OCI-LY3 (cell line): Measurements from ENCODE around the gene UBE2E2.

Experiments used
- H2AFZ ChIP-seq: fragments of 200-600, 300-600 bp; shearing (Covaris generic); 2 replicates; pipeline ENCODE4 v1.6.0; 2014; ENCODE audit warnings: antibody characterized with exemption, low read depth, low read length
- H3K27ac ChIP-seq: fragments of 200-600, 300-600 bp; sonication (generic); 2 replicates; pipeline ENCODE4 v1.5.1; 2014; ENCODE audit warnings: mild to moderate bottlenecking, low read length, moderate library complexity, mixed read lengths
- H3K27me3 ChIP-seq: fragments of 200-600, 300-600 bp; sonication (generic); 2 replicates; pipeline ENCODE4 v1.6.1; 2014; ENCODE audit warnings: low read depth, low read length, mixed read lengths
- H3K36me3 ChIP-seq: fragments of 200-600, 300-600 bp; sonication (generic); replicated peaks from 2 replicates; pipeline ENCODE3; 2014; ENCODE audit warnings: low read depth, low read length, mixed read lengths
- H3K4me1 ChIP-seq: fragments of 300-600, 200-600 bp; sonication (generic); 2 replicates; pipeline ENCODE4 v1.6.1; 2014; ENCODE audit warnings: low read length, mixed read lengths
- H3K4me2 ChIP-seq: fragments of 200-600, 300-600 bp; sonication (generic); 2 replicates; pipeline ENCODE4 v1.6.1; 2014; ENCODE audit warnings: low read length, mixed read lengths
- H3K4me3 ChIP-seq: fragments of 300-600, 200-600 bp; sonication (generic); 2 replicates; pipeline ENCODE4 v1.5.1; 2014; ENCODE audit warnings: antibody characterized with exemption, mild to moderate bottlenecking, low read length, moderate library complexity
- H3K79me2 ChIP-seq: fragments of 300-600, 200-600 bp; shearing (Covaris generic); 2 replicates; pipeline ENCODE4 v1.6.1; 2014; ENCODE audit warnings: mild to moderate bottlenecking, low read length, mixed read lengths
- H3K9ac ChIP-seq: fragments of 300-600, 200-600 bp; shearing (Covaris generic); 2 replicates; pipeline ENCODE4 v1.6.0; 2014; ENCODE audit warnings: mild to moderate bottlenecking, low read length, moderate library complexity
- H3K9me3 ChIP-seq: fragments of 200-600, 300-600 bp; shearing (Covaris generic); 2 replicates; pipeline ENCODE4 v1.6.1; 2014; ENCODE audit warnings: low read length, mixed read lengths; ENCODE audit not compliant: insufficient read depth
- H4K20me1 ChIP-seq: fragments of 200-600, 300-600 bp; sonication (generic); 2 replicates; pipeline ENCODE4 v1.6.1; 2016; ENCODE audit warnings: low read length, mixed read lengths; ENCODE audit not compliant: insufficient read depth
- EZH2phosphoT487 ChIP-seq: fragments of 200-600 bp; shearing (Covaris generic); IDR thresholded peaks from 2 replicates; pipeline ENCODE4 v1.6.1; 2018; ENCODE audit warnings: antibody characterized with exemption, mixed run types, low read depth
- TF ChIP-seq, protein P1 (sequence below): fragments of 200-600, 300-600 bp; sonication (generic); IDR thresholded peaks from 2 replicates; pipeline ENCODE4 v1.5.1; 2014; ENCODE audit warnings: antibody characterized with exemption, low read length, low read depth

The UBE2E2 gene

DNA sequence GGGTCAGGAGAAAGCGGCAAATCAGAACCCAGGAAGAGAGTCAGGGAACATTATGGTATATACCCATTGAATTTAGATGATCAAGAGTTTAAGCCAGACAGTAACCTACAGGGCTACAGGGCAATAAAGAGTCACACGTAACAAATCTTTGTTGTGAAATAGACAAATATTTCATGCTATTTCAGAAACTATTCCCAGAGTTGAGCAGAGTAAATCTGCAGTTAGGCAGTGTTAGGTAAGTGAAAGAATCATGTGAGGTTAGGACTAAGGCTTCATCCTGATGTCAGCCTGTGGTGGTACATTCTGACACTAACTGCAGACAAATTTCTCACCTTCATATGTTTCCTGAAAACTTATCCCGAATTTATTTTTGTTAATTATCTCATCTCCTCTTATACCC lies 153.0 kb downstream of the UBE2E2 start:
- Histone ChIP-seq H3K9me3 (no peaks in the 10 kb centered on the region), H3K9ac (no peak overlapping the region), H2AFZ (no peak overlapping the region), H3K36me3 (no peaks in the 10 kb centered on the region), H4K20me1 (0 out of 2 replicates have a peak, but pooled peaks cover 11% of the 10 kb centered on the region), H3K4me1 (peaks cover 4% of the 10 kb centered on the region; the same call in 1 of the 2 replicates), H3K4me3 (no peak overlapping the region), H3K79me2 (peaks cover 5% of the 10 kb centered on the region; the same call in 1 of the 2 replicates), H3K27me3 (no peaks in the 10 kb centered on the region), H3K4me2 (no peak overlapping the region), H3K27ac (no peak overlapping the region)
- TF ChIP-seq, protein P1, sequence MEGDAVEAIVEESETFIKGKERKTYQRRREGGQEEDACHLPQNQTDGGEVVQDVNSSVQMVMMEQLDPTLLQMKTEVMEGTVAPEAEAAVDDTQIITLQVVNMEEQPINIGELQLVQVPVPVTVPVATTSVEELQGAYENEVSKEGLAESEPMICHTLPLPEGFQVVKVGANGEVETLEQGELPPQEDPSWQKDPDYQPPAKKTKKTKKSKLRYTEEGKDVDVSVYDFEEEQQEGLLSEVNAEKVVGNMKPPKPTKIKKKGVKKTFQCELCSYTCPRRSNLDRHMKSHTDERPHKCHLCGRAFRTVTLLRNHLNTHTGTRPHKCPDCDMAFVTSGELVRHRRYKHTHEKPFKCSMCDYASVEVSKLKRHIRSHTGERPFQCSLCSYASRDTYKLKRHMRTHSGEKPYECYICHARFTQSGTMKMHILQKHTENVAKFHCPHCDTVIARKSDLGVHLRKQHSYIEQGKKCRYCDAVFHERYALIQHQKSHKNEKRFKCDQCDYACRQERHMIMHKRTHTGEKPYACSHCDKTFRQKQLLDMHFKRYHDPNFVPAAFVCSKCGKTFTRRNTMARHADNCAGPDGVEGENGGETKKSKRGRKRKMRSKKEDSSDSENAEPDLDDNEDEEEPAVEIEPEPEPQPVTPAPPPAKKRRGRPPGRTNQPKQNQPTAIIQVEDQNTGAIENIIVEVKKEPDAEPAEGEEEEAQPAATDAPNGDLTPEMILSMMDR = no peak
- no peak for TF ChIP-seq EZH2phosphoT487

DNA sequence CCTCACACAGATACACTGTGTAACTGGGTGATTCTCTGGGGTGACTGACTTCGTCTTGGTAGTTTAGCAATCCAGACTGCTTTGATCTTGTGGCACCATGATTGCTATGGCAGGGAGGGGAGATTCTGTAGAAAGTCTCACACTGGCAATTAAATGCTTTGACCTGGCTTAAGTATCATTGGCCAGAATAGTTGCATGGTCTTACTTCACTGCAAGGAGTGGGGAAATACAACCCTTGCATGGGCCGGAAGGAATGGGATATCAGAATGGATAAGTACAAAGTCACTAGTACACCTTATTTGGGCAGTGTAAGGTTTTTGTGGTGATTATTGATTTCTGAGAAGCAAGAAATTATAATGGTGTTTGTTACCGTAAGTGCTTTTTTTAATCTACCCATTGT lies 153.8 kb downstream of the UBE2E2 start:
- no peaks in the 10 kb centered on the region for H3K27me3 ChIP-seq
- H3K4me1 ChIP-seq = peaks cover 4% of the 10 kb centered on the region; the same call in 1 of the 2 replicates
- no peak overlapping the region for H3K27ac ChIP-seq
- no peak overlapping the region for H3K4me3 ChIP-seq
- no peaks in the 10 kb centered on the region for H3K36me3 ChIP-seq
- 0 out of 2 replicates have a peak, but pooled peaks cover 11% of the 10 kb centered on the region for H4K20me1 ChIP-seq
- H3K79me2 ChIP-seq = peaks cover 5% of the 10 kb centered on the region; the same call in 1 of the 2 replicates
- no peaks in the 10 kb centered on the region for H3K9me3 ChIP-seq
- H2AFZ ChIP-seq = no peak overlapping the region
- H3K4me2 ChIP-seq = no peak overlapping the region
- no peak overlapping the region for H3K9ac ChIP-seq
- TF ChIP-seq EZH2phosphoT487 = no peak

DNA sequence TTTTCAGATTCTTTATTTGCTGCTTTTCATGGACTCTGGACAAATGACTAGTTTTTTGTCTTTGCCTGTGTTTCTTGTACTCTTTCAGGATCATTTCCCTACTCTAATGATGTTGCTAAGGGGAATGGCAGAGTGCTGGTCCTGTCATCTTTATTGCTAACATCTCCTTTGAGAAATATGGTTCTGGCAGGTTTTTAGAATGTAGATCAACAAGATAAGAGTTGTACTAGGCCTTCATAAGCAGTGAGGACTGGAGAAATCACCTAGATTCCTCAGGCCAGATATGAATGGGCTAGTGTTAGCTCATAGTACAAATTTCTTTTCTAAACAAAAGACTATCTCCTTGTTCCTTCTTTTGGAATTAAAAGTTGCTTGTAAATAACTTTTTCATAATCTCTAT lies 156.0 kb downstream of the UBE2E2 start:
- H3K4me3 ChIP-seq = no peak overlapping the region
- H3K4me1 ChIP-seq = peaks cover 4% of the 10 kb centered on the region; the same call in 1 of the 2 replicates
- H3K79me2 ChIP-seq = peaks cover 5% of the 10 kb centered on the region; the same call in 1 of the 2 replicates
- no peak overlapping the region for H2AFZ ChIP-seq
- no peaks in the 10 kb centered on the region for H3K36me3 ChIP-seq
- no peak overlapping the region for H3K9ac ChIP-seq
- TF ChIP-seq, protein P1 = no peak
- TF ChIP-seq EZH2phosphoT487 = no peak
- H3K9me3 ChIP-seq = no peaks in the 10 kb centered on the region
- H3K27me3 ChIP-seq = no peaks in the 10 kb centered on the region
- H3K4me2 ChIP-seq = no peak overlapping the region
- H4K20me1 ChIP-seq = 0 out of 2 replicates have a peak, but pooled peaks cover 11% of the 10 kb centered on the region
- no peak overlapping the region for H3K27ac ChIP-seq

DNA sequence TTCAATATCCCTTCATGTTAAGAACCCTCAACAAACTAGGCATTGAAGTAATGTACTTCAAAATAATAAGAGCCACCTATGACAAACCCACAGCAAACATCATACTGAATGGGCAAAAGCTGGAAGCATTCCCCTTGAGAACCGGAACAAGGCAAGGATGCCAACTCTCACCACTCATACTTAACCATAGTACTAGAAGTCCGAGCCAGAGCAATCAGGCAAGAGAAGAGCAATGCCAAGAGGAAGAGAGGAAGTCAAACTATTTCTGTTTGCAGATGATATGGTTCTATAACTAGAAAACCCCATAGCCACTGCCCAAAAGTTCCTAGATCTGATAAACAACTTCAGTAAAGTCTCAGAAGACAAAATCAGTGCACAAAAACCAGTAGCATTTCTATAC lies 161.9 kb downstream of the UBE2E2 start:
- Histone ChIP-seq H3K4me1 (no peaks in the 10 kb centered on the region; the same call in 1 of the 2 replicates), H3K9ac (no peak overlapping the region), H3K4me3 (no peak overlapping the region), H2AFZ (no peak overlapping the region), H3K36me3 (no peaks in the 10 kb centered on the region), H3K9me3 (no peaks in the 10 kb centered on the region), H3K4me2 (no peak overlapping the region), H3K27me3 (no peaks in the 10 kb centered on the region), H3K79me2 (peaks cover 14% of the 10 kb centered on the region), H4K20me1 (peaks cover 8% of the 10 kb centered on the region), H3K27ac (no peak overlapping the region)
- TF ChIP-seq EZH2phosphoT487 = no peak
- TF ChIP-seq, protein P1 = no peak
